Lung (tissue), 12 donors: ENCODE measurements around the gene PIK3C3. TPM values are rescaled to one million over a fixed set of nuclear protein-coding genes. Genes with fewer than 3 reads are reported as not detected.

Experiments used
- ATAC-seq: fragments of 200-7000 bp; cut with Tn5 transposase; one replicate; pipeline ENCODE4 v1.9.1; 2020; ENCODE audit warnings: moderate number of reproducible peaks; ENCODE audit not compliant: insufficient read depth, low FRiP score
- DNase-seq, 3 donors: peaks; one replicate each; pipeline ENCODE4 v3.0.0-alpha.2; 2013 to 2017
- H3K27ac ChIP-seq, 2 donors: one replicate each; pipeline ENCODE4 v1.5.1; 2013; ENCODE audit warnings: mild to moderate bottlenecking in 2 of 2, moderate library complexity in 2 of 2, control low read depth in 1 of 2, inconsistent platforms in 1 of 2, low read depth in 1 of 2, low read length in 1 of 2
- H3K27me3 ChIP-seq, 3 donors: one replicate each; pipeline ENCODE4 v1.5.1; 2013; ENCODE audit warnings: low read length in 2 of 3; ENCODE audit not compliant: control insufficient read depth in 3 of 3, insufficient read depth in 3 of 3
- H3K36me3 ChIP-seq, 4 donors: one replicate each; pipeline ENCODE4 v1.5.1; 2013; ENCODE audit warnings: low read length in 4 of 4, mild to moderate bottlenecking in 1 of 4, moderate library complexity in 1 of 4; ENCODE audit not compliant: control insufficient read depth in 4 of 4, insufficient read depth in 4 of 4
- H3K4me1 ChIP-seq, 5 donors: one replicate each; pipeline ENCODE4 v1.5.1; 2013; ENCODE audit warnings: low read length in 5 of 5, mild to moderate bottlenecking in 2 of 5, moderate library complexity in 1 of 5; ENCODE audit not compliant: control insufficient read depth in 5 of 5, insufficient read depth in 5 of 5
- H3K4me3 ChIP-seq: one replicate; pipeline ENCODE4 v1.5.1; 2013; ENCODE audit warnings: mild to moderate bottlenecking, control low read depth, moderate library complexity
- H3K9ac ChIP-seq, 2 donors: one replicate each; pipeline ENCODE4 v1.5.1; 2013; ENCODE audit warnings: low read length in 2 of 2, control low read depth in 1 of 2; ENCODE audit not compliant: insufficient read depth in 1 of 2
- H3K9me3 ChIP-seq, 4 donors: one replicate each; pipeline ENCODE4 v1.5.1; 2013; ENCODE audit warnings: low read length in 3 of 4, mild to moderate bottlenecking in 1 of 4, moderate library complexity in 1 of 4; ENCODE audit not compliant: control insufficient read depth in 4 of 4, insufficient read depth in 3 of 4
- CTCF ChIP-seq: IDR thresholded peaks from 2 replicates; pipeline ENCODE4 v1.5.1; 2012; ENCODE audit warnings: mild to moderate bottlenecking; ENCODE audit errors: control extremely low read depth, extremely low read depth
- WGBS, 2 donors: extraction: QIAGEN DNeasy Blood & Tissue Kit; methylation state at CpG; one replicate each; pipeline ENCODE4 v1.1.7; 2013; 5-methylcytosine and 5-hydroxymethylcytosine counted together
- polyA plus RNA-seq, 2 donors: library from polyadenylated mRNA; stranded (reverse); fragments of 200-250 nt; gene quantifications; one replicate each; pipeline ENCODE4 v1.2.1, GENCODE V29; 2013
- total RNA-seq, 2 donors: library from RNA; depleted of rRNA in 1 of 2; stranded (reverse); fragments of >200 nt in 1 of 2; gene quantifications; one replicate each; pipeline ENCODE4 v1.2.1, GENCODE V29; 2014 to 2021
- donor health status: control.
- donor health status: control.
- donor health status: Bipolar disorder and iron deficiency.
- donor health status: healthy.
- donor health status: DM: yes; HTN: yes; CAD: no.

The PIK3C3 gene
- total and polyA plus RNA-seq, 4 donors = 18.9 to 64.2 (median 36.1) TPM

- Histone ChIP-seq H3K4me1 (peaks cover 0 to 6% (median 0%) of the 10 kb centered on the region in 5 donors), H3K27me3 (no peaks in the 10 kb centered on the region), H3K27ac (no peak overlapping the region), H3K9me3 (no peaks in the 10 kb centered on the region), H3K9ac (no peak overlapping the region), H3K4me3 (no peak overlapping the region), H3K36me3 (no peaks in the 10 kb centered on the region)
- 84 to 96% methylated on average over 3 of the region's 3 CpGs for WGBS, 2 donors
- no peak for DNase-seq
- ATAC-seq = no peak
- no peak for TF ChIP-seq CTCF
Measured at GRCh38 chr18:41917181-41917580, 37.9 kb upstream of the PIK3C3 start.

DNA sequence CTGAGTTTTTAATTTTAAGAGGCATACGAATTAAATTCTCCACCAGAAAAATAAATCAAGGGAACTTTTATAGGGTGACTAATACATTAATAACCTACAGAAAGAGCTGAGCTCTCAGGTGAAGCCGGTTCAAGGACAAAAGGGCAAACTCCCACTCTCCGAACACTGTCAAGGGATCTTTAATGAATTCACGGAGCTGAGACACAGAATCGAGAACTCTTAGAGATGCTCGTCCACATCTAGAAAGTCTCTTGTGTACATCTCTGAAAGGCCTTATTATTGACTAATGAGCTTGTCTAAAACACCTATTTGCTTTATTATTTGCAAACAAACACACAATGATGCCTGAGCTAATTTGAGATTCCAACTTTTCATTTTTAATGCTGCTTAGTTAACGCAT lies 33.3 kb upstream of the PIK3C3 start:
- WGBS, 2 donors = 92 to 94% methylated on average over 7 of the region's 7 CpGs
- ATAC-seq = no peak

GRCh38 chr18:41922176-41922575 lies 32.9 kb upstream of the PIK3C3 start:
- ATAC-seq (no peak), DNase-seq (peak in 2 of 3 donors; percentile 50 to 54)
- Histone ChIP-seq H3K4me1 (peaks cover 0 to 36% (median 0%) of the 10 kb centered on the region in 5 donors), H3K27ac (no peak overlapping the region), H3K4me3 (no peak overlapping the region), H3K36me3 (no peaks in the 10 kb centered on the region), H3K27me3 (no peaks in the 10 kb centered on the region), H3K9me3 (no peaks in the 10 kb centered on the region), H3K9ac (no peak overlapping the region)
- TF ChIP-seq CTCF = no peak
- 73 to 76% methylated on average over 5 of the region's 5 CpGs for WGBS, 2 donors

More for the DNA sequence above, 33.3 kb upstream of the PIK3C3 start:
- no peak for DNase-seq
- H3K4me3 ChIP-seq = no peak overlapping the region
- H3K4me1 ChIP-seq = peaks cover 0 to 36% (median 0%) of the 10 kb centered on the region in 5 donors
- H3K9me3 ChIP-seq = no peaks in the 10 kb centered on the region
- no peaks in the 10 kb centered on the region for H3K36me3 ChIP-seq
- H3K27ac ChIP-seq = no peak overlapping the region
- H3K9ac ChIP-seq = no peak overlapping the region
- no peak for TF ChIP-seq CTCF
- no peaks in the 10 kb centered on the region for H3K27me3 ChIP-seq

DNA sequence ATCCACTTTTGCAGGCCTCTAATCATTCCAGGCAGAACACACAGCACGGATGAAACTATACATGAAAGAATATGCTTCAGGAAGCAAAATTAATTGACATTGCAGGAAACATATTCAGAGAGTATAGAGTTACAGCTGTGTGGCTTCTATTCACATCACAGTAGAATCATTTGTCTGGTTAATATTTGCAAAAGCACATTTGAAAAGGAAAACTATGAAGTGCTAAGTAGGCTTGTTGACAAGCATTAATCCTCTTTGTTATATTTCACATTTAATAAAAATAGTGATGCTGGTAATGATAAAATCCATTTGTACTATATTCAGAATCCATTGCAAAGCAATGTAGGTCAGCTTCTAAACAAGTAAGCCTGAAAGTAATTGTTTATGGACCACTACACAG lies 32.2 kb upstream of the PIK3C3 start:
- TF ChIP-seq CTCF = no peak
- Histone ChIP-seq H3K4me3 (no peak overlapping the region), H3K9ac (no peak overlapping the region), H3K36me3 (no peaks in the 10 kb centered on the region), H3K9me3 (no peaks in the 10 kb centered on the region), H3K4me1 (peaks cover 0 to 36% (median 0%) of the 10 kb centered on the region in 5 donors), H3K27me3 (no peaks in the 10 kb centered on the region), H3K27ac (no peak overlapping the region)
- ATAC-seq (no peak), DNase-seq (peak in 2 of 3 donors; percentile 93 to 96)
- 52 to 77% methylated on average over 1 of the region's 1 CpG for WGBS, 2 donors
